GM12874 (cell line): ENCODE measurements around the gene ZFYVE19.

Experiments used
- CTCF ChIP-seq: IDR thresholded peaks from 2 replicates; pipeline ENCODE4 v1.5.1; 2011; ENCODE audit warnings: low read depth, mild to moderate bottlenecking, control low read depth, low read length, moderate library complexity; ENCODE audit not compliant: insufficient read depth

ZFYVE19 gene

DNA sequence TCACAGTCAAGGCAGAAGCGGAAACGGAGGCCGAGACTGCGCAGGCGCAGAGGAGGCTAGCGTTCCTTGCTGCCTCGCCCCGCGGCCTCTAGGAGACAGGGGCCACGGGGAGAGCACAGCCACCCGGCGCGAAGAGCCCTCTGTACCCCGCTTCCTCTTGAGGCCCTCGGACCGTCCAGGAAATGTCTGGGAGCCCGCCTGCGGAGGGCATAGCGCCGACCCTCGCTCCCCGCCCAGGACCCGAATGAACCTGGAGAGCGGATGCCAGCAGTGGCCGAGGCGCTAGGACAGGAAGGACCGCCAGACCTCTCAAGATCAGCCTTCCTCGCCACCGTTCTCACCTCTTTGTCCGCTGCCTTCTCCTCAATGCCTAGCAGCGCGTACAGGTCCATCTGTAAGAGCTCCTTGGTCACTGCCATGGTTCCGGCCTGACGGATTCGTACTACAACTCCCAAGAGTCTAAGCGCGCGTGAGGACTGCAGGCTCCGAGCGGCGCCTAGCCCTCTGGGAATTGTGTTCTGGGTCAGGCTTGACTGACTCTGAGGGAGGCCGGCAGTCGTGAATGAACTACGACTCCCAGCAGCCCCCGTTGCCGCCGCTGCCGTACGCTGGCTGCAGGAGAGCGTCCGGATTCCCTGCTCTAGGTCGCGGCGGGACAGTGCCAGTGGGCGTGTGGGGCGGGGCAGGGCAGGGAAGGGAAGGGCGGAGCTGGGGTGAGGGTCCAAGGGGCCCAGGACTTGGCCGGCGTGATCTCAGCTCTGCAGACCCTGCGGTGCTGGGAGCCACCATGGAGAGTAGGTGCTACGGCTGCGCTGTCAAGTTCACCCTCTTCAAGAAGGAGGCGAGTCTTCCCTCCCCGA, at the start of gene ZFYVE19, which contains the start of gene DNAJC17:
TSS of gene ZFYVE19 (plus strand) at position 62 of the 860 bp plus-strand sequence. CDS start at position 563, 501 bp downstream.
TSS of gene DNAJC17 (minus strand) at position 446 of the 860 bp plus-strand sequence. CDS start at position 419, 27 bp downstream.
- TF ChIP-seq CTCF, result no peak

- TF ChIP-seq CTCF, result no peak
Observed at GRCh38 chr15:40759961-40760360, 46.9 kb upstream of the ZFYVE19 start.

DNA sequence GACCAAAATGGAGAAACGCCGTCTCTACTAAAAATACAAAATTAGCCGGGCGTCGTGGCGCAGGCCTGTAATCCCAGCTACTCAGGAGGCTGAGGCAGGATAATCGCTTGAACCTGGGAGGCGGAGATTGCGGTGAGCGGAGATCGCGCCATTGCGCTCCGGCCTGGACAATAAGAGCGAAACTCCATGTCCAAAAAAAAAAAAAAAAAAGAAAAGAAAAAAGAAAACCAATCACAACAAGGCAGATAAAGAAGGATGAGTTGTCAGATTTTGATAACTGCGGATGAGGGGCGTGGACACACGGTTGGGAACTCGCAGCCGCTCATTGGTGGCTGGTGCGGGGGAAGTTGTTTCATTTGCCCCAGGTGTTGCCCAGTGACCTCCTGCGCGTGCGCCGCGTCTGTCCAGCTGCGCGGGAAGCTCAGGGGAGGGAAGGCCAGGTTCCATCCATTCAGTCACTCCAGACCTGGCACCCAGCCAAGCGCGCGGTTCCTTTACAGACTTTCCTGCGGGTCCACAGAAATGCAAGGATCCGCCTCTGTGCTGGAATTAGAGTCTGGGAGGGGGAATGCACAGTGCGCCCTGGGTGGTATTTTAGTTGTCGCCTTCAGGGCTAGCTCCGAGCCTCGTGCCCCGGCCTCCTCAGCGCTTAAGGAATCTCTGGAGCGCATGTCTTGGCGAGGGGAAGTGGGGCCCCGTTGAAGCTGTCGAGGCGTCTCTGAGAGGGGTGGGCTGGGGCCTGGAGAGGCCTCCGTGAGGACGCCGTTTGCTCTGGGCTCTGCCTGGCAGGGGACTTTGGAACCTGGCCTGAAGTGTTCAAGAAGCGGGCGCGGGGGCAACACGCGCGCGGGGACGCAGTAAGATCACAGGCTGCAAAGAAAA, 43.7 kb upstream of the ZFYVE19 start:
- no peak for TF ChIP-seq CTCF

DNA sequence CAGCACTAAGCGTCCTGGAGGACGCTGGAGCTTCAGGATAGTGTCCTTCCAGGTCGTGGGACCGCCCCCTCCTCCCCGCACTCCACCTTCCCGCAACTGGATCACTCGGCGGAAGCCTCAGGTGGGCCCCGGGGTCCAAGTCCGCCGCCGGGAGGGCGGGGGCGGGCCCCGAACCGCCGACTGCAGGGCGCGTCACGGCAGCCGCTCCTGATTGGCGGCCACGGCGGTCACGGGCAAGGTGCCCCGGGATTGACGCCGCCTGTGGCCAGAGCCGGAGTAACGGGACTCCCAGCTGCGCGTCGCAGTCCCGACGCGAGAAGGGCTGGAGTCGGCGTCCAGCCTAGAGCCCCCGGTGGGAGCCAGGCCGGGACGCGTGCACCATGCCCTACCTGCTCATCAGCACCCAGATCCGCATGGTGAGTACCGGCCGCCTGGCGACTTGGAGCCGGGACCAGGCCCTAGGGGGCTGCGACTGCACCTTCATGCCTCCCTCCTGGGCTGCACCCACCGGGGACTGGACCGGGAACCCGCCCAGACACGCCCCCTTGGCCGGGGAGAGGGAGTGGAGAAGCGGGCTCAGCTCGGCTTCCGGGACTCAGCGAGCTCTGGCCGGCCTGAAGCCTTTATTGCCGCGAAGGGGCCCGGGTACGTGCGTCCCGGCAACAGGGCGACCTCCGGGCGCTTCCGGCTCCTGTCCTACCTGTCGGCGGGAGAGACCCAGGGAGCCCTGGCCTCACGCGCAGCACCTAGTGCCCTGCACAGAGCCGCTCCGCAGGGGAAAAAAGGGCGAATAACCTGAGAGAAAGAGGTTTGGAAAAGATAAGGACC, 42.9 kb upstream of the ZFYVE19 start, which contains the start of gene GCHFR:
TSS of gene GCHFR (plus strand) at position 268 of the 828 bp plus-strand sequence. CDS start at position 381, 113 bp downstream.
- peak; percentile 52 for TF ChIP-seq CTCF

DNA sequence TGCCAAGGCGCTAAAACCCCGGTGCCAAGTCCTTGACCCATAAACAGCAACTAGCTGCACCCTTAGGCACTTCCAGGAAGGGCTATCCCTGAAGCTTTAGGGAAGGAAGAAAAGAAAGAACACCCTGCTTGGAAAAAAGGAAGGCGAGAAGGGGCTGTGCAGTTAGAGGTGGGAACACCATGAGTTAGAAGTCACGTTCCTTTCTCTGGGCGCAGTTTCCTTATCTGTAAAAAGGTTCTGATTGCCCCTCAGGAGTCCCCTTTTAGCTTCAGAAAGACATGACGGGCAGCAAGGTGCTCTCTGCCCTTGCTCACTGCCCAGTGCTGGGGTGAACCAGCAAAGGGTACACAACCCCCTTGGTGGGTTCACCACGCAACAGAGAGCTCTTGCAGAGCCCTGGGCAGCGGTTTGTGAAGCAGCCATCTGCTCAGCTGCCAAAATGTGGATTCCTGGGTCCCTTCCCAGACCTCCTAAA, 42.2 kb upstream of the ZFYVE19 start:
- no peak for TF ChIP-seq CTCF

GRCh38 chr15:40766194-40766815, 40.6 kb upstream of the ZFYVE19 start:
- no peak for TF ChIP-seq CTCF
